Aorta (tissue), 5 donors: ENCODE data around the gene LSAMP. TPM values are rescaled to one million over a fixed set of nuclear protein-coding genes. Genes with fewer than 3 reads are reported as not detected.

Source experiments
- ATAC-seq: fragments of 200-7000 bp; cut with Tn5 transposase; one replicate; pipeline ENCODE4 v1.9.1; 2022; ENCODE audit warnings: moderate library complexity; ENCODE audit not compliant: low FRiP score
- DNase-seq, 2 donors: peaks; one replicate each; pipeline ENCODE4 v3.0.0-alpha.2; 2020
- H3K27ac ChIP-seq, 2 donors: one replicate each; pipeline ENCODE4 v1.5.1; 2013; ENCODE audit warnings: low read length in 2 of 2, mild to moderate bottlenecking in 2 of 2, moderate library complexity in 2 of 2, control low read depth in 1 of 2, inconsistent platforms in 1 of 2, low read depth in 1 of 2
- H3K27me3 ChIP-seq, 2 donors: one replicate each; pipeline ENCODE4 v1.6.1; 2013; ENCODE audit warnings: control low read depth in 1 of 2, low read length in 1 of 2, mild to moderate bottlenecking in 1 of 2, moderate library complexity in 1 of 2; ENCODE audit not compliant: insufficient read depth in 2 of 2, control insufficient read depth in 1 of 2
- H3K36me3 ChIP-seq, 2 donors: one replicate each; pipeline ENCODE4 v1.6.1; 2013; ENCODE audit warnings: control low read depth in 1 of 2, low read length in 1 of 2, mild to moderate bottlenecking in 1 of 2; ENCODE audit not compliant: insufficient read depth in 2 of 2, control insufficient read depth in 1 of 2
- H3K4me1 ChIP-seq, 2 donors: one replicate each; pipeline ENCODE4 v1.6.1; 2013; ENCODE audit warnings: low read length in 2 of 2, control low read depth in 1 of 2, mild to moderate bottlenecking in 1 of 2, moderate library complexity in 1 of 2; ENCODE audit not compliant: insufficient read depth in 2 of 2, control insufficient read depth in 1 of 2
- H3K4me3 ChIP-seq, 2 donors: one replicate each; pipeline ENCODE4 v1.5.1; 2013; ENCODE audit warnings: low read length in 2 of 2, control low read depth in 1 of 2, mild to moderate bottlenecking in 1 of 2
- H3K9me3 ChIP-seq: one replicate; pipeline ENCODE4 v1.6.1; 2013; ENCODE audit warnings: mild to moderate bottlenecking, low read length; ENCODE audit not compliant: control insufficient read depth
- WGBS, 2 donors: extraction: QIAGEN DNeasy Blood & Tissue Kit; methylation state at CpG; one replicate each; pipeline ENCODE4 v1.1.7; 2013; 5-methylcytosine and 5-hydroxymethylcytosine counted together
- intact Hi-C, 2 donors: fragments of 100-400 bp; cut with DNase I; formaldehyde crosslinking; loops; one replicate each; pipeline versions ENCODE4 v1.14.2 to v1.15.0; 2022
- polyA plus RNA-seq, 2 donors: library from polyadenylated mRNA; stranded (reverse); fragments of 200-250 nt; gene quantifications; one replicate each; pipeline ENCODE4 v1.2.3, GENCODE V29; 2013
- total RNA-seq, 2 donors: library from RNA; stranded (reverse); fragmentation: NEBNext Ultra II Directional; extraction: Animal tissue kit (Norgen Biotek cat#: 25700); gene quantifications; one replicate each; pipeline ENCODE4 v1.2.1, GENCODE V29; 2021
- donor health status: healthy with polysubstance abuse.
- donor health status: Bipolar disorder and iron deficiency.
- donor health status: DM: no; HTN: no; CAD: no.
- donor health status: DM: no; HTN: no; CAD: no.
- donor health status: DM: yes; HTN: yes; CAD: no.

The LSAMP gene
- total and polyA plus RNA-seq, 4 donors, result 0.38 to 7.8 (median 0.88) TPM; not detected in 1

- Histone ChIP-seq H3K4me3 (no peak overlapping the region), H3K9me3 (no peaks in the 10 kb centered on the region), H3K27ac (no peak overlapping the region), H3K4me1 (no peaks in the 10 kb centered on the region), H3K36me3 (no peaks in the 10 kb centered on the region), H3K27me3 (no peaks in the 10 kb centered on the region)
- 91 to 93% methylated on average over 2 of the region's 2 CpGs for WGBS, 2 donors
- intact Hi-C loops, result no loop called here
- DNase-seq (no peak), ATAC-seq (no peak)
Measured at GRCh38 chr3:116058844-116059243, 386.4 kb downstream of the LSAMP start.

- intact Hi-C loops, result no loop called here
- H3K4me1 ChIP-seq, result no peaks in the 10 kb centered on the region
- H3K27me3 ChIP-seq, result no peaks in the 10 kb centered on the region
- no peaks in the 10 kb centered on the region for H3K9me3 ChIP-seq
- ATAC-seq, result no peak
- WGBS, 2 donors, result 71 to 88% methylated on average over 1 of the region's 1 CpG
- no peak for DNase-seq
- no peaks in the 10 kb centered on the region for H3K36me3 ChIP-seq
- no peak overlapping the region for H3K4me3 ChIP-seq
- no peak overlapping the region for H3K27ac ChIP-seq
Measured at GRCh38 chr3:116057400-116058006, 387.8 kb downstream of the LSAMP start.

- 90 to 92% methylated on average over 2 of the region's 2 CpGs for WGBS, 2 donors
- DNase-seq, result no peak
- Histone ChIP-seq H3K36me3 (no peaks in the 10 kb centered on the region), H3K4me3 (no peak overlapping the region), H3K27me3 (no peaks in the 10 kb centered on the region), H3K27ac (no peak overlapping the region), H3K9me3 (no peaks in the 10 kb centered on the region), H3K4me1 (no peaks in the 10 kb centered on the region)
- ATAC-seq, result no peak
- intact Hi-C loops, result no loop called here
Measured at GRCh38 chr3:116056280-116056679, 389.0 kb downstream of the LSAMP start.

GRCh38 chr3:116053017-116053416, 392.3 kb downstream of the LSAMP start:
- H3K4me1 ChIP-seq, result no peaks in the 10 kb centered on the region
- DNase-seq (no peak), ATAC-seq (no peak)
- H3K36me3 ChIP-seq, result no peaks in the 10 kb centered on the region
- H3K4me3 ChIP-seq, result no peak overlapping the region
- intact Hi-C loops, result no loop called here
- no peaks in the 10 kb centered on the region for H3K27me3 ChIP-seq
- H3K9me3 ChIP-seq, result no peaks in the 10 kb centered on the region
- H3K27ac ChIP-seq, result no peak overlapping the region

- Histone ChIP-seq H3K27ac (no peak overlapping the region), H3K9me3 (no peaks in the 10 kb centered on the region), H3K4me3 (no peak overlapping the region), H3K4me1 (no peaks in the 10 kb centered on the region), H3K27me3 (no peaks in the 10 kb centered on the region), H3K36me3 (no peaks in the 10 kb centered on the region)
- WGBS, 2 donors, result 90 to 94% methylated on average over 3 of the region's 3 CpGs
- DNase-seq, result no peak
- intact Hi-C loops, result no loop called here
- no peak for ATAC-seq
Measured at GRCh38 chr3:116052602-116053001, 392.7 kb downstream of the LSAMP start.

GRCh38 chr3:116051586-116051985, 393.7 kb downstream of the LSAMP start:
- H3K27ac ChIP-seq, result no peak overlapping the region
- DNase-seq (no peak), ATAC-seq (no peak)
- no peaks in the 10 kb centered on the region for H3K36me3 ChIP-seq
- no peak overlapping the region for H3K4me3 ChIP-seq
- H3K27me3 ChIP-seq, result no peaks in the 10 kb centered on the region
- intact Hi-C loops, result no loop called here
- no peaks in the 10 kb centered on the region for H3K4me1 ChIP-seq
- no peaks in the 10 kb centered on the region for H3K9me3 ChIP-seq
- WGBS, 2 donors, result 76 to 86% methylated on average over 3 of the region's 3 CpGs

GRCh38 chr3:116051040-116051439, 394.2 kb downstream of the LSAMP start:
- WGBS, 2 donors, result 45 to 51% methylated on average over 4 of the region's 4 CpGs
- no peak for ATAC-seq

GRCh38 chr3:116050311-116050915, 394.9 kb downstream of the LSAMP start:
- H3K27ac ChIP-seq, result no peak overlapping the region
- ATAC-seq, result no peak
- H3K36me3 ChIP-seq, result no peaks in the 10 kb centered on the region
- no peaks in the 10 kb centered on the region for H3K4me1 ChIP-seq
- H3K27me3 ChIP-seq, result no peaks in the 10 kb centered on the region
- H3K4me3 ChIP-seq, result no peak overlapping the region
- intact Hi-C loops, result no loop called here
- 12 to 26% methylated on average over 2 of the region's 2 CpGs for WGBS, 2 donors
- DNase-seq, result no peak
- no peaks in the 10 kb centered on the region for H3K9me3 ChIP-seq

More at GRCh38 chr3:116051040-116051439, 394.2 kb downstream of the LSAMP start:
- H3K9me3 ChIP-seq, result no peaks in the 10 kb centered on the region
- no peak overlapping the region for H3K4me3 ChIP-seq
- intact Hi-C loops, result no loop called here
- no peaks in the 10 kb centered on the region for H3K4me1 ChIP-seq
- DNase-seq, result no peak
- no peaks in the 10 kb centered on the region for H3K27me3 ChIP-seq
- no peak overlapping the region for H3K27ac ChIP-seq
- no peaks in the 10 kb centered on the region for H3K36me3 ChIP-seq

GRCh38 chr3:116048991-116049390, 396.3 kb downstream of the LSAMP start:
- no peak for DNase-seq

More at GRCh38 chr3:116048991-116049390, 396.3 kb downstream of the LSAMP start:
- no peak overlapping the region for H3K4me3 ChIP-seq
- no peaks in the 10 kb centered on the region for H3K27me3 ChIP-seq
- ATAC-seq, result no peak
- intact Hi-C loops, result no loop called here
- H3K36me3 ChIP-seq, result no peaks in the 10 kb centered on the region
- H3K4me1 ChIP-seq, result no peaks in the 10 kb centered on the region
- H3K9me3 ChIP-seq, result no peaks in the 10 kb centered on the region
- no peak overlapping the region for H3K27ac ChIP-seq
